Neural cell (in vitro differentiated cells): Measurements from ENCODE around the gene RBMS2. TPM values are rescaled to one million over a fixed set of nuclear protein-coding genes. Genes with fewer than 3 reads are reported as not detected.

Source experiments
- H2AFZ ChIP-seq: fragments of 200-600, 300-800 bp; sonication (generic), shearing (Covaris generic); 2 replicates; pipeline ENCODE4 v1.6.0; 2014; ENCODE audit warnings: low read depth, mild to moderate bottlenecking, antibody characterized with exemption, low read length, moderate library complexity
- H3F3A ChIP-seq: fragments of 200-600 bp; shearing (Covaris generic); 2 replicates; pipeline ENCODE4 v1.6.1; 2016; ENCODE audit warnings: mild to moderate bottlenecking, moderate library complexity, mixed read lengths, antibody characterized with exemption, low read length; ENCODE audit not compliant: insufficient read depth, poor library complexity, severe bottlenecking
- H3K27ac ChIP-seq: fragments of 200-600, 300-800 bp; sonication (generic), shearing (Covaris generic); 2 replicates; pipeline ENCODE4 v1.5.1; 2014; ENCODE audit warnings: mild to moderate bottlenecking, low read length, moderate library complexity
- H3K27me3 ChIP-seq: fragments of 300-800, 200-600 bp; sonication (generic), shearing (Covaris generic); 2 replicates; pipeline ENCODE4 v1.6.0; 2014; ENCODE audit warnings: mild to moderate bottlenecking, low read depth, low read length, moderate library complexity; ENCODE audit not compliant: insufficient read depth
- H3K36me3 ChIP-seq: fragments of 300-800, 200-600 bp; sonication (generic), shearing (Covaris generic); 2 replicates; pipeline ENCODE4 v1.5.1; 2014; ENCODE audit warnings: mild to moderate bottlenecking, antibody characterized with exemption, low read length, moderate library complexity; ENCODE audit not compliant: insufficient read depth
- H3K4me2 ChIP-seq: fragments of 300-800, 200-600 bp; sonication (generic), shearing (Covaris generic); 2 replicates; pipeline ENCODE4 v1.6.0; 2014; ENCODE audit warnings: mild to moderate bottlenecking, low read length
- H3K4me3 ChIP-seq: fragments of 300-800, 200-600 bp; sonication (generic), shearing (Covaris generic); 2 replicates; pipeline ENCODE4 v1.5.1; 2014; ENCODE audit warnings: mild to moderate bottlenecking, low read length, moderate library complexity
- H3K79me2 ChIP-seq: fragments of 200-600 bp; shearing (Covaris generic); replicated peaks from 2 replicates; pipeline ENCODE4 v1.6.0; 2014; ENCODE audit warnings: mild to moderate bottlenecking, low read length, moderate library complexity; ENCODE audit not compliant: insufficient read depth
- H3K9ac ChIP-seq: fragments of 300-800, 200-600 bp; sonication (generic), shearing (Covaris generic); 2 replicates; pipeline ENCODE4 v1.6.1; 2016; ENCODE audit warnings: mild to moderate bottlenecking, low read length, mixed read lengths
- H3K9me2 ChIP-seq: fragments of 200-600 bp; shearing (Covaris generic); 2 replicates; pipeline ENCODE4 v1.6.1; 2016; ENCODE audit warnings: mild to moderate bottlenecking, low read length, mixed read lengths; ENCODE audit not compliant: insufficient read depth
- H3K9me3 ChIP-seq: fragments of 200-600, 300-800 bp; sonication (generic), shearing (Covaris generic); 2 replicates; pipeline ENCODE4 v1.6.1; 2016; ENCODE audit warnings: mild to moderate bottlenecking, mixed run types, low read length, moderate library complexity, mixed read lengths
- H4K20me1 ChIP-seq: fragments of 200-600 bp; shearing (Covaris generic); 2 replicates; pipeline ENCODE4 v1.6.1; 2016; ENCODE audit warnings: mild to moderate bottlenecking, mixed run types; ENCODE audit not compliant: insufficient read depth
- CTCF ChIP-seq: fragments of 450-650 bp; IDR thresholded peaks from 2 replicates; pipeline ENCODE4 v1.5.1; 2014; ENCODE audit warnings: antibody characterized with exemption, mild to moderate bottlenecking, moderate library complexity; ENCODE audit not compliant: poor library complexity, severe bottlenecking
- EP300 ChIP-seq: fragments of 450-650 bp; conservative IDR thresholded peaks from 2 replicates; pipeline ENCODE4 v1.6.1; 2014; ENCODE audit warnings: antibody characterized with exemption, mild to moderate bottlenecking, moderate library complexity; ENCODE audit not compliant: poor library complexity, severe bottlenecking
- EZH2 ChIP-seq: fragments of 200-600, 300-800 bp; shearing (Covaris generic), sonication (generic); IDR thresholded peaks from 2 replicates; pipeline ENCODE4 v1.6.1; 2014; ENCODE audit warnings: antibody characterized with exemption, low read length, borderline replicate concordance, mild to moderate bottlenecking; ENCODE audit not compliant: insufficient read depth, poor library complexity, severe bottlenecking
- MXI1 ChIP-seq: fragments of 450-650 bp; conservative IDR thresholded peaks from 2 replicates; pipeline ENCODE4 v1.6.1; 2014; ENCODE audit warnings: antibody characterized with exemption, mild to moderate bottlenecking; ENCODE audit not compliant: poor library complexity, severe bottlenecking
- POLR2AphosphoS5 ChIP-seq: IDR thresholded peaks from 2 replicates; pipeline ENCODE4 v1.6.1; 2012
- RAD21 ChIP-seq: fragments of 450-650 bp; conservative IDR thresholded peaks from 2 replicates; pipeline ENCODE4 v1.6.1; 2014; ENCODE audit warnings: antibody characterized with exemption, mild to moderate bottlenecking, moderate library complexity
- REST ChIP-seq: IDR thresholded peaks from 2 replicates; pipeline ENCODE4 v1.6.1; 2012; ENCODE audit warnings: borderline replicate concordance
- SMC3 ChIP-seq: fragments of 450-650 bp; conservative IDR thresholded peaks from 2 replicates; pipeline ENCODE4 v1.6.1; 2014; ENCODE audit warnings: antibody characterized with exemption, mild to moderate bottlenecking, moderate library complexity; ENCODE audit not compliant: poor library complexity
- TAF1 ChIP-seq: IDR thresholded peaks from 2 replicates; pipeline ENCODE4 v1.6.1; 2012; ENCODE audit warnings: low read depth
- polyA plus RNA-seq: library from polyadenylated mRNA; depleted of rRNA; stranded (reverse); fragments of >200 nt; gene quantifications from 2 replicates; pipeline ENCODE4 v1.2.3, GENCODE V29; 2014

The RBMS2 gene
- polyA plus RNA-seq, 1 donor from 2014 or later, result 2.4 TPM

- no peak overlapping the region for H3K9ac ChIP-seq
- no peak overlapping the region for H3K27ac ChIP-seq
- H3K4me2 ChIP-seq, result no peak overlapping the region
- no peaks in the 10 kb centered on the region for H3K79me2 ChIP-seq
- no peaks in the 10 kb centered on the region for H3K9me3 ChIP-seq
- H3K27me3 ChIP-seq, result no peaks in the 10 kb centered on the region
- H2AFZ ChIP-seq, result no peak overlapping the region
- H3K4me3 ChIP-seq, result no peak overlapping the region
- no peaks in the 10 kb centered on the region for H4K20me1 ChIP-seq
- H3F3A ChIP-seq, result no peaks in the 10 kb centered on the region
- TF ChIP-seq EP300 (no peak), RAD21 (no peak), CTCF (no peak)
- H3K9me2 ChIP-seq, result no peaks in the 10 kb centered on the region
- no peaks in the 10 kb centered on the region for H3K36me3 ChIP-seq
These were observed 79.1 kb downstream of the RBMS2 start for GRCh38 chr12:56600753-56601152.

GRCh38 chr12:56601503-56601902 lies 79.9 kb downstream of the RBMS2 start:
- H3K36me3 ChIP-seq, result no peaks in the 10 kb centered on the region
- H3K9me3 ChIP-seq, result no peaks in the 10 kb centered on the region
- no peak overlapping the region for H2AFZ ChIP-seq
- H3K79me2 ChIP-seq, result no peaks in the 10 kb centered on the region
- H4K20me1 ChIP-seq, result no peaks in the 10 kb centered on the region
- H3K4me3 ChIP-seq, result no peak overlapping the region
- no peaks in the 10 kb centered on the region for H3K27me3 ChIP-seq
- H3K27ac ChIP-seq, result no peak overlapping the region
- TF ChIP-seq TAF1 (no peak), MXI1 (no peak), CTCF (no peak), POLR2AphosphoS5 (no peak), EP300 (no peak), RAD21 (no peak), SMC3 (no peak), REST (no peak), EZH2 (no peak)
- H3K4me2 ChIP-seq, result no peak overlapping the region
- H3K9ac ChIP-seq, result no peak overlapping the region
- no peaks in the 10 kb centered on the region for H3K9me2 ChIP-seq
- H3F3A ChIP-seq, result no peaks in the 10 kb centered on the region
